GM23248 (cell line): Measurements from ENCODE around the gene SH3TC2. TPM values are rescaled to one million over a fixed set of nuclear protein-coding genes. Genes with fewer than 3 reads are reported as not detected.

Experiments used
- DNase-seq: peaks from one replicate; pipeline ENCODE4 v3.0.0-alpha.2; 2015
- H2AFZ ChIP-seq: fragments of 200-600 bp; sonication (generic); 2 replicates; pipeline ENCODE4 v1.6.1; 2016; ENCODE audit warnings: antibody characterized with exemption
- H3F3A ChIP-seq: fragments of 200-600 bp; sonication (generic); 2 replicates; pipeline ENCODE4 v1.6.1; 2016; ENCODE audit warnings: mild to moderate bottlenecking, antibody characterized with exemption, mixed run types; ENCODE audit not compliant: insufficient read depth
- H3K27ac ChIP-seq: fragments of 200-600 bp; sonication (generic); 2 replicates; pipeline ENCODE4 v1.5.1; 2016; ENCODE audit warnings: mild to moderate bottlenecking
- H3K27me3 ChIP-seq: fragments of 200-600 bp; sonication (generic); replicated peaks from 2 replicates; pipeline ENCODE4 v1.6.1; 2016; ENCODE audit warnings: mild to moderate bottlenecking; ENCODE audit not compliant: insufficient read depth
- H3K36me3 ChIP-seq: fragments of 200-600 bp; sonication (generic); 2 replicates; pipeline ENCODE4 v1.6.1; 2016; ENCODE audit warnings: low read depth, mild to moderate bottlenecking
- H3K4me1 ChIP-seq: fragments of 200-600 bp; sonication (generic); 2 replicates; pipeline ENCODE4 v1.6.1; 2016; ENCODE audit warnings: mild to moderate bottlenecking; ENCODE audit not compliant: insufficient read depth
- H3K4me2 ChIP-seq: fragments of 200-600 bp; sonication (generic); one replicate; pipeline ENCODE4 v1.6.1; 2016; ENCODE audit warnings: mild to moderate bottlenecking; ENCODE audit not compliant: unreplicated experiment
- H3K4me3 ChIP-seq: fragments of 200-600 bp; sonication (generic); 2 replicates; pipeline ENCODE4 v1.5.1; 2016; ENCODE audit warnings: mild to moderate bottlenecking
- H3K79me2 ChIP-seq: fragments of 200-600 bp; sonication (generic); 2 replicates; pipeline ENCODE4 v1.6.1; 2016; ENCODE audit warnings: mild to moderate bottlenecking; ENCODE audit not compliant: insufficient read depth
- H3K9ac ChIP-seq: fragments of 200-600 bp; sonication (generic); 2 replicates; pipeline ENCODE4 v1.6.1; 2016; ENCODE audit warnings: mild to moderate bottlenecking
- H3K9me2 ChIP-seq: fragments of 200-600 bp; sonication (generic); 2 replicates; pipeline ENCODE4 v1.6.1; 2016; ENCODE audit warnings: mixed run types, mild to moderate bottlenecking, moderate library complexity; ENCODE audit not compliant: insufficient read depth
- H3K9me3 ChIP-seq: fragments of 200-600 bp; sonication (generic); one replicate; pipeline ENCODE4 v1.6.1; 2017; ENCODE audit warnings: low read depth
- H4K20me1 ChIP-seq: fragments of 200-600 bp; sonication (generic); 2 replicates; pipeline ENCODE4 v1.6.0; 2016; ENCODE audit not compliant: insufficient read depth
- EZH2 ChIP-seq: fragments of 200-600 bp; sonication (generic); IDR thresholded peaks from 2 replicates; pipeline ENCODE4 v1.6.1; 2018; ENCODE audit warnings: antibody characterized with exemption, mild to moderate bottlenecking; ENCODE audit not compliant: insufficient read depth, poor library complexity, severe bottlenecking
- EZH2phosphoT487 ChIP-seq: fragments of 200-600 bp; sonication (generic); IDR thresholded peaks from 2 replicates; pipeline ENCODE4 v1.6.1; 2018; ENCODE audit warnings: antibody characterized with exemption, moderate library complexity, mild to moderate bottlenecking, low read depth; ENCODE audit not compliant: insufficient read depth
- WGBS, 2 experiments: methylation state at CpG; one replicate each; pipeline ENCODE4 v1.1.6; 2015 to 2017; ENCODE audit warnings: low lambda C conversion rate in 2 of 2, low coverage in 1 of 2; ENCODE audit errors: missing lambda C conversion rate in 2 of 2; 5-methylcytosine and 5-hydroxymethylcytosine counted together
- in situ Hi-C: fragments of 300-500 bp; cut with MboI; formaldehyde crosslinking; loops from 2 replicates; pipeline ENCODE4 v1.15.0; 2020
- polyA plus RNA-seq: library from polyadenylated mRNA; unstranded; fragments of >200 nt; fragmentation: Nextera tagmentation; extraction: Ambion mirVana; gene quantifications from 2 replicates; pipeline ENCODE4 v1.2.1, GENCODE V29; 2016
- total RNA-seq: library from RNA; depleted of rRNA; stranded (reverse); fragments of >200 nt; shearing (Covaris generic); gene quantifications from 2 replicates; pipeline ENCODE4 v1.2.3, GENCODE V29; 2014

The SH3TC2 gene
- total and polyA plus RNA-seq, 2 experiments from 2014 or later, result 0.88 to 1.1 TPM

GRCh38 chr5:149039506-149039905 lies 23.4 kb downstream of the SH3TC2 start:
- Histone ChIP-seq H3K4me2 (no peak overlapping the region), H3K9me3 (no peaks in the 10 kb centered on the region), H4K20me1 (no peaks in the 10 kb centered on the region), H3K4me1 (no peaks in the 10 kb centered on the region), H3K9me2 (no peaks in the 10 kb centered on the region), H3K79me2 (no peaks in the 10 kb centered on the region), H3F3A (no peaks in the 10 kb centered on the region), H3K4me3 (no peak overlapping the region), H3K27me3 (no peaks in the 10 kb centered on the region), H3K36me3 (no peaks in the 10 kb centered on the region), H3K27ac (no peak overlapping the region), H2AFZ (no peak overlapping the region), H3K9ac (no peak overlapping the region)
- DNase-seq, result no peak
- TF ChIP-seq EZH2, result no peak
- TF ChIP-seq EZH2phosphoT487, result no peak
- 90 to 94% methylated on average over 2 of the region's 2 CpGs for WGBS, 2 experiments
- in situ Hi-C loops, result loop anchor here (5.0 kb wide), 1 partner anchor 302 kb away; no protein-coding TSS in a partner anchor

GRCh38 chr5:149038336-149039080 lies 24.4 kb downstream of the SH3TC2 start:
- Histone ChIP-seq H3K27ac (no peak overlapping the region), H3K27me3 (no peaks in the 10 kb centered on the region), H3K4me1 (no peaks in the 10 kb centered on the region), H3K9me2 (no peaks in the 10 kb centered on the region), H3K9me3 (no peaks in the 10 kb centered on the region), H3K79me2 (no peaks in the 10 kb centered on the region), H4K20me1 (no peaks in the 10 kb centered on the region), H3K36me3 (no peaks in the 10 kb centered on the region), H3K9ac (no peak overlapping the region), H3K4me3 (no peak overlapping the region), H3K4me2 (no peak overlapping the region), H3F3A (no peaks in the 10 kb centered on the region), H2AFZ (no peak overlapping the region)
- WGBS, 2 experiments, result 83 to 87% methylated on average over 6 of the region's 6 CpGs
- in situ Hi-C loops, result loop anchor here (5.0 kb wide), 1 partner anchor 301 kb away; no protein-coding TSS in a partner anchor
- TF ChIP-seq EZH2phosphoT487 (no peak), EZH2 (no peak)
- DNase-seq, result peak; percentile 29

- DNase-seq, result no peak
Measured at GRCh38 chr5:149037817-149038216, 25.0 kb downstream of the SH3TC2 start.

GRCh38 chr5:149036970-149037369 lies 25.9 kb downstream of the SH3TC2 start:
- Histone ChIP-seq H2AFZ (no peak overlapping the region), H3K4me3 (no peak overlapping the region), H3K9ac (no peak overlapping the region), H3F3A (no peaks in the 10 kb centered on the region), H3K4me1 (no peaks in the 10 kb centered on the region), H3K9me2 (no peaks in the 10 kb centered on the region), H3K4me2 (no peak overlapping the region), H3K79me2 (no peaks in the 10 kb centered on the region), H3K9me3 (no peaks in the 10 kb centered on the region), H3K36me3 (no peaks in the 10 kb centered on the region), H3K27me3 (no peaks in the 10 kb centered on the region), H4K20me1 (no peaks in the 10 kb centered on the region), H3K27ac (no peak overlapping the region)
- WGBS, 2 experiments, result 78 to 87% methylated on average over 2 of the region's 2 CpGs
- no peak for TF ChIP-seq EZH2phosphoT487
- no peak for TF ChIP-seq EZH2
- DNase-seq, result peak; percentile 40
- in situ Hi-C loops, result loop anchor here (5.0 kb wide), 1 partner anchor 300 kb away; no protein-coding TSS in a partner anchor

More at GRCh38 chr5:149037817-149038216, 25.0 kb downstream of the SH3TC2 start:
- H3F3A ChIP-seq, result no peaks in the 10 kb centered on the region
- H3K9me2 ChIP-seq, result no peaks in the 10 kb centered on the region
- no peak overlapping the region for H2AFZ ChIP-seq
- WGBS, 2 experiments, result 71 to 73% methylated on average over 3 of the region's 3 CpGs
- H3K27me3 ChIP-seq, result no peaks in the 10 kb centered on the region
- no peak overlapping the region for H3K27ac ChIP-seq
- no peaks in the 10 kb centered on the region for H3K79me2 ChIP-seq
- no peaks in the 10 kb centered on the region for H4K20me1 ChIP-seq
- no peak overlapping the region for H3K9ac ChIP-seq
- H3K36me3 ChIP-seq, result no peaks in the 10 kb centered on the region
- no peak for TF ChIP-seq EZH2
- H3K4me2 ChIP-seq, result no peak overlapping the region
- H3K4me3 ChIP-seq, result no peak overlapping the region
- H3K4me1 ChIP-seq, result no peaks in the 10 kb centered on the region
- no peaks in the 10 kb centered on the region for H3K9me3 ChIP-seq
- in situ Hi-C loops, result loop anchor here (5.0 kb wide), 1 partner anchor 301 kb away; no protein-coding TSS in a partner anchor
